GM12801 (cell line): ENCODE data around the gene IQSEC1.

Source experiments
- TF ChIP-seq, protein P1 (sequence below): IDR thresholded peaks from one replicate; pipeline ENCODE4 v1.5.1; 2011; ENCODE audit warnings: control low read depth; ENCODE audit not compliant: insufficient read length; ENCODE audit errors: extremely low read depth

IQSEC1 gene

DNA sequence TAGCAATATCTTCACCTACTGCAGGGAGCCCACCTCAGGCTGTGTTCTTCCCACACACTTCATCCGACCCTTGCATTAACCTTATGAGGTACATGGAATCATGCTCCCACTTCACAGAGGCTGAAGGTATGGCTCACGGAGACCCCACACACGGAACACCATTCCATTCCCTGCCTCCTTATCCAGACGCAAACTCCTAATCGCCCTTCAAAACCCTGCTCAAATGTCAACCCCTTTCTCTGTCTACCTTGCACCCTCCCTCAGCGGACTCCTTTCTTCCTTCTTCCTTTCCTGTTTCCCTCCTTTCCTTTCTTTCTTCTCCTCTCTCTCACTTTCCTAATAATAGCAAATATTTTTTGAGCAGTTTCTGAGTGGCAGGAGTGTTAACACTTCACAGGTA, 23.8 kb downstream of the IQSEC1 start:
- TF ChIP-seq, protein P1, sequence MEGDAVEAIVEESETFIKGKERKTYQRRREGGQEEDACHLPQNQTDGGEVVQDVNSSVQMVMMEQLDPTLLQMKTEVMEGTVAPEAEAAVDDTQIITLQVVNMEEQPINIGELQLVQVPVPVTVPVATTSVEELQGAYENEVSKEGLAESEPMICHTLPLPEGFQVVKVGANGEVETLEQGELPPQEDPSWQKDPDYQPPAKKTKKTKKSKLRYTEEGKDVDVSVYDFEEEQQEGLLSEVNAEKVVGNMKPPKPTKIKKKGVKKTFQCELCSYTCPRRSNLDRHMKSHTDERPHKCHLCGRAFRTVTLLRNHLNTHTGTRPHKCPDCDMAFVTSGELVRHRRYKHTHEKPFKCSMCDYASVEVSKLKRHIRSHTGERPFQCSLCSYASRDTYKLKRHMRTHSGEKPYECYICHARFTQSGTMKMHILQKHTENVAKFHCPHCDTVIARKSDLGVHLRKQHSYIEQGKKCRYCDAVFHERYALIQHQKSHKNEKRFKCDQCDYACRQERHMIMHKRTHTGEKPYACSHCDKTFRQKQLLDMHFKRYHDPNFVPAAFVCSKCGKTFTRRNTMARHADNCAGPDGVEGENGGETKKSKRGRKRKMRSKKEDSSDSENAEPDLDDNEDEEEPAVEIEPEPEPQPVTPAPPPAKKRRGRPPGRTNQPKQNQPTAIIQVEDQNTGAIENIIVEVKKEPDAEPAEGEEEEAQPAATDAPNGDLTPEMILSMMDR: no peak

DNA sequence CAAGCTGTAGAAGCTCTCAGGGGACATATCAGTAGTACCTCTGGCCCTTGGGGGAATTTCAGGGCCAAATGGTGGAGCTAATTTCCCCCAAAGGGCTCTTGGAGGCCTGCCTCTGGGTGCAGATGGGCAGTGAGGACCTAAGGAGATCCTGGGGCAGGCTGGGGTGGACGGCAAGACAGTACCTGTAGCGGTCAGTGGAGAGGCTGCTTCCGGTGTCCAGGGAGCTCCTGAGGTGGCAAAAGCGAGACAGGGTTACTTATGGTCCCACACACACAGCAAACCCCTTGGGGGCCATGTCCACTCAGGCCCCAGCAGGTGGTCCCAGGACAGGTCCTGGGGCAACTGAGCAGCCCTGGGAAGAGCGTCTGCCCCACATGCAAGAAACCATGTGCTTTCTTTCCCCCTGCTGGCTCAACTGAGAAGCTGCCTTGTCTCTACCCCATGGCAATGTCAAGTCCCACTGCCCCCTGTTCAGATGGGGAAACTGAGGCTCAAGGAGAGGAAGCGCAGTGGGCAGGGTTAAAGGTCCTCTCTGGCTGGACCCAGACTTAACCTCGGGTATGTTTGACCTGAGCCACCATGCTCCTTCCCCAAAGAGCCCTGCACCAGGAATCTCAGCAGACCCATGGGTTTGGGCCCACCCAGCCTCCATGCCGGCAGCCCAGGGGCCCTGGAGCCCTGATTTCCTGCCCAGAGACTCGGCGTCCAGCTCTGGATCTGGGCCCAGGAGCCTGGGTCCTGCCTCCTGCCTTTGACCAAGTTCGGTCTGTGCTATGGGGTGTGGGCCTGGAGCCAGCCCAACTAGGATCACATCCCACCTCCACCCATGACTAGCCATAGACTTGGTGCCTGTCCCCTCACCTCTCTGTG, 25.7 kb downstream of the IQSEC1 start:
- TF ChIP-seq, protein P1: no peak

DNA sequence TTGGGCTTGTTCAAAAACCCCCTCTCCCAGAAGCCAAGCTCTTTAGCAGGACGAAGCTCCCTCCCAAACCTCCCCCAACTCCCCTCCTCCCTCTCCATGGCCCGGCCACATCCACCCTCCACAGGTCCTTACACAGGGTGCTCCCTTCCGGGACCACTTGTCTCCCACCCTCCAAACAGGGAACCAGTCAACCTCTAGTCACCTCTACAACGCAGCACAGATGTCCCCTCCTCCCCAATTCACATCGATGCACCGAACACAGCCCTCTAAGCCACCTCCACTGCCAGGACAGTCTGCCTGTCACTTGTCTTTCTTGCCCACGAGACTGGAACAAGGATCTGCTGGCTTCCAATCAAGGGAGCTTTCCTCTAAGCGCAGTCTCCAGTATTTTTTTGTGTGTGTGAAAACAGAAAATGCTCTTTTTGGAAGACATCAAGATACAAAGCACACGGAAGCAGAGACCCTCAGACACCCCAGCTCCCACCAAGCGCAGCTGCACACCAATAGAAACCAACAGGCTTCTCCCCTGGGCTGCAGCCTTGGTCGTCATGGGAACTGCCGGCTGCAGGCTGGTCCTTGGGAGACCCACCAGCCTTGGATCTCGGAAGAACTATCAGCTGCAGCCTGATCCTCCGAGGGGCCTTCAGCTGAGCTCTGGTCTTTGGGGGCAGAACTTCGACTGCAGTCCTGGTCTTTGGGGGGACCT, 26.5 kb downstream of the IQSEC1 start:
- TF ChIP-seq, protein P1: no peak

DNA sequence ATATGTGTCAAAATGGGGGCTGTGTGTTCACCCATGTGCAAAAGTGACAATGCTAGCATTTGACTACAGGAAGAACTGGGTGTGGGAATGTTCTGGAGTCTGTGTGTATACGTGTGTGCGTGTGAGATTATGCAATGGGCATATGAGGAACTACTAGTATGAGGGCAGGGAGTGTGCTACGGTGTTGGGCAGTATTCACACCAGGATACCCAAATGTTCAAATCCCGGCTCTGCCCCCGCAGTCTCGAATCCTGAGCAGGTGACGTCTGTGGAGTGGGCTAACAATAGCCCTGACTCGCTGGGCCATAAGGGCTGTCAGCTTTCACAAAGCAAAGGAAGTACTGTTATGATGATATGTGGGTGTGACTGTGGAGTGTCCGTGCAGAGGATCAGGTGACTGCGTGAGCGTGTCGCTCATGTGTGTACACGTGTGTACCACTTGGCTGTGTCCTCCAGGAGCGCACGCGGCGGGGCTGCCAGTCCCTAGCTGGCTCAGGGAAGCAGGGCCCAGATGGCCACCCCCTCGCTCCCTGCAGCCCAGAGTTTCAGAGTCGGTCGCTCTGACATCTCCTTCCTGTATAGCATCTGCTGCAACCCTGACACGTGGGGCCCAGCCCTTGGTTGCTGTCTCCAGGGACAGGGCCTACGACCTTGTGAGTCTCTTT, 27.2 kb downstream of the IQSEC1 start:
- TF ChIP-seq, protein P1: no peak

DNA sequence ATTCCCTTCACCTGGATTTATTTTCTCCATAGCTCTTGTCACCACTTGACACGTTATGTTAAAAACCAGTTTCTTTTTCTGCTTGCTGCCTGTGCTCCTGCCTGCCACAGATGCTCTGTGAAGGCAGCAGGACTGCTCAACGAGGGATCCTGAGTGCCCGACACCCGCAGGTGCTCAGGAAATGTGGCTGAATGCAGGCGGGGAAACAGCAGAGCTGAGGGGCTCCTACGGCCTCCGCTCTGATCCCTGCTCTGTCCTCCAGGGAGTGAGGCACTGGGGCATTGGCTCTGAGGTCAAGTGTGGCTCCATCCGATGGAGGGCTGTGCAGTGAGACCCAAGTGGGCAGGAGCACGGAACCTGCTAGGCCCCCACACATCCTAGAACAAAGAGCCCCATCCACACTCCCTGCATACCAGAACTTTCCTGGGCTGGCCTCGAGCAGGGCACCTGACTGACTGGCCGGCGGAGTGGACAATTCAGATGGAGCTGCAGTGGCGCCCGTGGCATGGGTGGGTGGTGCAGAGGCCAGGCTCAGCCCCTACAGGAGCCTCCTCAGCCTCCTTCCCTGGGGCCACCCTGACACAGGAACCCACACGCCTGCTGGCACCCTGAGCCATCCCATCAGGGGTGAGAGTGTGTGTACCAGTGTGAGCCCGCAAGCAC, 27.9 kb downstream of the IQSEC1 start:
- TF ChIP-seq, protein P1: no peak

DNA sequence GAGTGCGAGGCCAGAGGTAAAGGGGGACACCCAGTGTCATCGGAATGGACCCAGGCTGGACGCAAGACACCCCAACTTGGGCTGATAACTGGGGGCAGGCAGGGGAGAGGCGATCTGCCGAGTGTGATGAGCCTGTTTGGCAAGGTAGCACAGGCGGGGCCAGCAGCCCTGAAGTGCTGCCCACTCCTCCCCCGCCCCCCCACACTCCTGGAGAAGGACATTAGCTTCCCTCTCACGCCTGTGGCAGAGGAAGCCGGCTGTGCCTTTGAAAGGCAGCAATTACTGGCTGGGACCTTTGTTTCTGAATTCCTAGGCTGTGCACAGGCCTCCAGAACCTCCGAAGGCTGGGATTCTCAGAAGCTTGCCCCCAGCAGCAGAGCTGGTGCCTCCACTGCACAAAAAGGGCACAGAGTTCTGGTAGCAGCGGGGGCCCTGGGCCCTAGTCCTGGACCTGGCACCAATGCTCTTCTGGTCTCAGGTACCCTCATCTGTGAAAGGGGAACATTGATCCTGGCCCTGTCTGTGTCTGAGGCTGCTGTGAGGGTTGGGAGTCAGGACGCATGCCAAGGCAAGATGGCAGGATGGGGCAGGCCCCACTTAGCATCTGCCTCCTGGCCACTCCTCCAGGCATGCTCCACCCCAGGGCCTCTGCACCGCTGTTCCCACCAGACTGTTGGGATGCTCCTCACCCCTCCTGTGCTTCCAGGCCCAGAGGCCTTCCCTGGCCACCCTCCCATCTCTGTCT, 28.6 kb downstream of the IQSEC1 start:
- TF ChIP-seq, protein P1: no peak
